Nephron (organoid): ENCODE measurements around the gene PNMT.
A peak's percentile ranks its signal among the peaks of the same experiment; 100 is the strongest.

ENCODE experiments used
- H3K27ac Mint-ChIP-seq, 3 experiments: 2 replicates each; pipeline ENCODE4 v1.8.0; 2020; ENCODE audit warnings: mixed read lengths in 3 of 3, mild to moderate bottlenecking in 2 of 3, moderate library complexity in 1 of 3
- H3K27me3 Mint-ChIP-seq: 2 replicates; pipeline ENCODE4 v1.8.0; 2021; ENCODE audit warnings: low read depth, mild to moderate bottlenecking, moderate library complexity, mixed read lengths
- H3K36me3 Mint-ChIP-seq: 2 replicates; pipeline ENCODE4 v1.8.0; 2020; ENCODE audit warnings: low read depth, mixed read lengths
- H3K4me1 Mint-ChIP-seq: 2 replicates; pipeline ENCODE4 v1.8.0; 2020; ENCODE audit warnings: mixed read lengths
- H3K4me3 Mint-ChIP-seq, 3 experiments: 2 replicates each; pipeline ENCODE4 v1.8.0; 2020; ENCODE audit warnings: mild to moderate bottlenecking in 3 of 3, mixed read lengths in 3 of 3, moderate library complexity in 2 of 3
- H3K9me3 Mint-ChIP-seq: 2 replicates; pipeline ENCODE4 v1.8.0; 2020; ENCODE audit warnings: mixed read lengths
- TF ChIP-seq, protein P1 (sequence below), 3 experiments: fragments of 200-600 bp; sonication (generic); IDR thresholded peaks; one replicate each; pipeline ENCODE4 v1.5.0; 2021; ENCODE audit warnings: antibody characterized with exemption in 3 of 3; ENCODE audit not compliant: unreplicated experiment in 3 of 3

Gene PNMT

DNA sequence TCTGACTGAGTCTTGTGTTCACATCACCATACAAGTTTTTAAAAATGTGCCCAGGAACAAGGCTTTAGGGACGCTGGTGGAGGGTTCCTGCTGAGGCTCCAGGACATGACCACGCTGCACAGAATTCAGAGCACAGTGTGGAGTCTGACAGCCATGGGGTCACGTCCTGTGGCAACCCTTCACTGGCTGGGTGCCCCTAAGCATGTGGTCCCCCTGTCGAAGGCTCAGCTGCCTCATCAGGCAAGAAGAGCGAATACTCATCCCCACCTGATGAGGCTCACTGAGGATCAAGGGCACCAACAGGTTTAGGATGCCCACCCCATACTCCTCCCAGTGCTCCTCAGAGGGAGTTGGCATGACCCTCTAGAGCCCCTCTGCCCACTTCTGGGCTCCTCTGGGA lies 5.9 kb downstream of the PNMT start:
- Mint-ChIP-seq H3K27ac (peak overlapping the region in 1 of 3 experiments; percentile 65), H3K4me1 (peaks cover 32% of the 10 kb centered on the region), H3K27me3 (peaks cover 26% of the 10 kb centered on the region), H3K9me3 (no peaks in the 10 kb centered on the region), H3K36me3 (peaks cover 3% of the 10 kb centered on the region), H3K4me3 (no peak overlapping the region)
- TF ChIP-seq, protein P1, sequence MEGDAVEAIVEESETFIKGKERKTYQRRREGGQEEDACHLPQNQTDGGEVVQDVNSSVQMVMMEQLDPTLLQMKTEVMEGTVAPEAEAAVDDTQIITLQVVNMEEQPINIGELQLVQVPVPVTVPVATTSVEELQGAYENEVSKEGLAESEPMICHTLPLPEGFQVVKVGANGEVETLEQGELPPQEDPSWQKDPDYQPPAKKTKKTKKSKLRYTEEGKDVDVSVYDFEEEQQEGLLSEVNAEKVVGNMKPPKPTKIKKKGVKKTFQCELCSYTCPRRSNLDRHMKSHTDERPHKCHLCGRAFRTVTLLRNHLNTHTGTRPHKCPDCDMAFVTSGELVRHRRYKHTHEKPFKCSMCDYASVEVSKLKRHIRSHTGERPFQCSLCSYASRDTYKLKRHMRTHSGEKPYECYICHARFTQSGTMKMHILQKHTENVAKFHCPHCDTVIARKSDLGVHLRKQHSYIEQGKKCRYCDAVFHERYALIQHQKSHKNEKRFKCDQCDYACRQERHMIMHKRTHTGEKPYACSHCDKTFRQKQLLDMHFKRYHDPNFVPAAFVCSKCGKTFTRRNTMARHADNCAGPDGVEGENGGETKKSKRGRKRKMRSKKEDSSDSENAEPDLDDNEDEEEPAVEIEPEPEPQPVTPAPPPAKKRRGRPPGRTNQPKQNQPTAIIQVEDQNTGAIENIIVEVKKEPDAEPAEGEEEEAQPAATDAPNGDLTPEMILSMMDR (IDR thresholded peaks at IDR 0.05; ENCODE audit: unreplicated experiment in 3 of 3): no peak

DNA sequence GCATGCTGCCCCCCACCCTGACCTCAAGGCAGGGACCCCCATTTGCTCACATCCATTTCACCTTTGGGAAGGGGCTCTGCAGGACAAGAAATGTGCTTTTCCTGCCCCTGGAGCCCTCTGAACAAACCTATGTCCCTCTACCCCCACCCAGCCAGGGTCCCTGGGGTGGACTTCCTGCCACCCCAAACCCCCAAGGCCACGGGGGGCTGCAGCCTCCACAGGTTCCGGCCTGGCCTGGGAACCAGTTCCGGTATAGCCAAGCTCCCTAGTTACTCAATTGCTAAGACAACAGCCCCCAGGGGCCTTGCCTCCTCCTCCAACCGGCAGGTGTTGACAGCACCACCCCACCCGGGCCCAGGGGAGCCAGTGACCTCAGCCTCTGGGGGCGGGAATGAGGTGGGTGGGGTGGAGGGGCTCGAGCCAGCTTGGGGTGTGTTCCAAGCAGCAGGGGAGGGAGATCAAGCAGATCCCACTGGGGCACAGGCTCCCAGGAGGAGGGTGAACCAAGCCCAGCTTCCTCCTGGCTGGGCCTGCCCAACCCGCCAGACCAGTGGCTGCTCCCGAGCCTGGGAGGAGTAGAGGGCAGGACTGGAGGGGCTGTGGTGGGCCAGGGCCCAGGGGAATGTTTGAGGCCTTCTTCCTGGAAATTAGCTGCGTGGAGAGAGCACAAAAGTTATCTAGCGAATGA lies 6.6 kb downstream of the PNMT start:
- H3K36me3 Mint-ChIP-seq: peaks cover 3% of the 10 kb centered on the region
- peak overlapping the region; percentile 70 to 95 (median 74) for H3K27ac Mint-ChIP-seq
- TF ChIP-seq, protein P1 (IDR thresholded peaks at IDR 0.05; ENCODE audit: unreplicated experiment in 3 of 3): no peak
- H3K27me3 Mint-ChIP-seq: peaks cover 20% of the 10 kb centered on the region
- peaks cover 38% of the 10 kb centered on the region for H3K4me1 Mint-ChIP-seq
- no peak overlapping the region for H3K4me3 Mint-ChIP-seq
- no peaks in the 10 kb centered on the region for H3K9me3 Mint-ChIP-seq

DNA sequence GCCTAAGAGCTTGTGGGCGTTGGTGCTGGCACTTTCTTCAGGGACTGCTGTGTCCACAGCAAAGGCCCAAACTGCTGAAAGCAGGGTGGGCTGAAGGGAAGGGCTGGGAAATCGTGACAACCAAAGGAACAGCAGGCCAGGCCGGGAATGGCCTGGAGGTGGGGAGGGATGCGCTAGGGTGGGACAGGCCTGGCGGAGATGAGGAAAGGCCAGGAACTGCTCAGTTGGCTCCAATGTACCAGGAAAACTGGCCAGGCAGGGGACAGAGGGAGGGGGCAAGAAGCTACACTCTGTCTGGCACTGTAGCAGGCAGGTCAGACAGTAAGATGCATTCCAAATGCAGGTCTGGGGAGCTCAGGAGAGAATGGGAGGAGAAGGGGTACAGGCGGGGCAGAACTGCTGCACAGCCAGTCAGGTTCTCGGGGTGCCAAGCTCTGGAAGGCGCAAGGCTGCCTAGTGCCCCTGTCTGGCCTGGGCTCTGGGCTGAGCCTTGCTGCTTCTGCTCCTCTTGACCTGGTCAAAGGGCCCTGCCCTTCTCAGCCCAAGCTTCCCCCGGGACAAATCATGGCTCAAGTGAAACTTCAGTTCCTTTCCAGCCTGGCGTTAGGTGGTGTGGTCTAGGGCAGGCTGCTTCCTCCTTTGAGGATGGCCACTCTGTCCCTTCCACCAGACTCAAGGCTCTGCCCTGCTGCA lies 7.3 kb downstream of the PNMT start:
- peak overlapping the region; percentile 70 to 95 (median 74) for H3K27ac Mint-ChIP-seq
- H3K36me3 Mint-ChIP-seq: peaks cover 3% of the 10 kb centered on the region
- peaks cover 45% of the 10 kb centered on the region for H3K4me1 Mint-ChIP-seq
- H3K4me3 Mint-ChIP-seq: no peak overlapping the region
- TF ChIP-seq, protein P1 (IDR thresholded peaks at IDR 0.05; ENCODE audit: unreplicated experiment in 3 of 3): no peak
- no peaks in the 10 kb centered on the region for H3K9me3 Mint-ChIP-seq
- peaks cover 16% of the 10 kb centered on the region for H3K27me3 Mint-ChIP-seq

DNA sequence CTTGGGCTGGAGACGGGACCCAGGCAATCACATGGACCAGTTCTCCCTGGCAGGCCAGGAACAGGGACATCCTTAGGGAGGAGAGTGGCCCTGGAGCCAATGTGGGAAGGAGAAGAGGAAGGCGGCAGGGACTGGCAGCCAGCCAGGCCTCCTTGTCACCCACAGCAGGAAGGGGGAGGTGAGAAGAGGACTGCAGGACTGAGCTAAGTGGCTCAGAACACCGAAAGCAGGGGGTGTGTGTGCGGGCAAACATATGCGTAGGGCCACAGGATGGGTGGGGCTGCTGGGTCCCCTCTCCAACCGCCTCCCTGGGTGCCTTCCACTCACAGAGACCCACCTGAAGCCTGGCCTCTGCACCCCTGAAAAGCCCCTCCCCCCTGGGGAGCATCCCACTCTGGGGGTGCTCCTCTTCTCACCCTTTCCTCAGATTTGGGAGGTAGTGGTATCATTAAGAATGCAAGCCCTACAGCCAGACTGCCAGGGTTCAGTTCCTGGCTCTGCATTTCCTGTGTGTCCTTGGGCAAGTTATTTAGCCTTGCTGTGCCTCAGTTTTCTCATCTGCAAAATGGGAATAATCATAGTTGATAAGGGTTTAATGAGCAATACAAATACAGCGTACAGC lies 8.1 kb downstream of the PNMT start:
- Mint-ChIP-seq H3K9me3 (no peaks in the 10 kb centered on the region), H3K27me3 (peaks cover 12% of the 10 kb centered on the region), H3K4me1 (peaks cover 48% of the 10 kb centered on the region), H3K27ac (peak overlapping the region; percentile 47 to 73 (median 70)), H3K4me3 (no peak overlapping the region), H3K36me3 (peaks cover 6% of the 10 kb centered on the region)
- TF ChIP-seq, protein P1 (IDR thresholded peaks at IDR 0.05; ENCODE audit: unreplicated experiment in 3 of 3): no peak

DNA sequence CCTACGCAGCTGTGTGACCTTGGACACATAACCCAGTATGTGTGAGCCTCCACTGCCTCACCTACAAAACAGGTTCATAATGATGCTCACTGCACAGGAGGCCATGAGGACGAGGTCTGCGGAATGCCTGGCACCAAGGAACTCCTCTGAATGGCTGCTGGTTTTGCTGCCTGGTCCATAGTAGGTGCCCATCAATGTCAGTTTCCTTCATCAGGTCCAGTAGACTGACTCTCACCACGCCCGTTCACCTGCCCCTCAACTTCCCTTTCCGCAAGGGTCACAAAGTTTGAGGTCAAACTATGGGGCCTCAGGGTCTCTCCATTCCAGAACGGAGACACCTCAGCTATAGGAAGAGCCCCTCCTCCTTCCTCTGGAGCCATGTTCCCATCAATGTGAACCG lies 8.8 kb downstream of the PNMT start:
- TF ChIP-seq, protein P1 (IDR thresholded peaks at IDR 0.05; ENCODE audit: unreplicated experiment in 3 of 3): no peak
- H3K27me3 Mint-ChIP-seq: peaks cover 5% of the 10 kb centered on the region
- no peaks in the 10 kb centered on the region for H3K9me3 Mint-ChIP-seq
- peak overlapping the region; percentile 75 to 83 (median 80) for H3K27ac Mint-ChIP-seq
- peak overlapping the region in 1 of 3 experiments; percentile 20 for H3K4me3 Mint-ChIP-seq
- H3K36me3 Mint-ChIP-seq: peaks cover 6% of the 10 kb centered on the region
- peaks cover 48% of the 10 kb centered on the region for H3K4me1 Mint-ChIP-seq
